Activated T-cell treated with anti-CD3 and anti-CD28 coated beads, Interleukin-2, amount 50 U/mL, for 1 hour (primary cell): ENCODE results near the gene C19orf33.

ENCODE experiments used
- DNase-seq: peaks from one replicate; pipeline ENCODE4 v3.0.0-alpha.2; 2020

The C19orf33 gene

DNA sequence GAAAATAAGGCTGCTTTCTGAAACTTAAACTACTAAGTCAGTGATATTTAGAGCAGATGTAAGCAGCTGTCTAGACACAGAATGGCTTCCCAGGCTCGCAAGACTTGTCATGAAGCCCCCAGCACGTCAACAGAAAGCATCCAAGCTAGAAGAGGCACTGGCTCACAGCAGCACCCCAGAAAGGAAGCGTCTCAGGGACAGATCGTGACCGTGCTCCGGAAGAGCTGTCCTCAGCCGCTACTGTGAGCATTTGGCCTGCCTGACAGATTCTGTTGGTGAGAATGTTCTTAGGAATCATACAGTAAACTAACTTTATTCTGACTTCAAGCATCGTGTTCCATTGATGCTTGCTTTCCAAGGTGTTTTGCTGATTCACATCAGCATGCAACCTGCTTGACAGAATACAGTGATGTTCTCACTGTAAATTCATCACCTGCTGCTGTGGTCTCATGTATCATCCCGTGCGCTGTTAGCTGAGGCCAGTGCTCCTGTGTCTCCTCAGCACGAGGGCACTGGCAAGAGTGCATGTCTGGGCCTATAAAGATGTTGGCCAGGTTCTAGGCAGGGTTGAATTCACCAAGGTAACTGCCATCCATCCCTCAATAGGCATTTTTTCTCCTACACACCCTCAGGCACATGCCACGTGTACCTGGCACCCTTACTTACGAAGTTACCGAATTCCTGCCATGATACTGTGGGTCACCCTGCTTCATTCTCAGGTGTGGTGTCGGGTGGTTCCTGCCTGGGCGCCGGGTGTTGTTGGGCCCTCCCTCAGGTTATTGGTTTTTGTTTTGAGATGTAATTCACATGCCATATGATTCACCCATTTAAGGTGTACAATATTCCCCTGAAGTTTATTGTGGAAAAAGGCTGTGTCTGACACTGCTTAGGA is 23.8 kb upstream of the C19orf33 start:
- no peak for DNase-seq

DNA sequence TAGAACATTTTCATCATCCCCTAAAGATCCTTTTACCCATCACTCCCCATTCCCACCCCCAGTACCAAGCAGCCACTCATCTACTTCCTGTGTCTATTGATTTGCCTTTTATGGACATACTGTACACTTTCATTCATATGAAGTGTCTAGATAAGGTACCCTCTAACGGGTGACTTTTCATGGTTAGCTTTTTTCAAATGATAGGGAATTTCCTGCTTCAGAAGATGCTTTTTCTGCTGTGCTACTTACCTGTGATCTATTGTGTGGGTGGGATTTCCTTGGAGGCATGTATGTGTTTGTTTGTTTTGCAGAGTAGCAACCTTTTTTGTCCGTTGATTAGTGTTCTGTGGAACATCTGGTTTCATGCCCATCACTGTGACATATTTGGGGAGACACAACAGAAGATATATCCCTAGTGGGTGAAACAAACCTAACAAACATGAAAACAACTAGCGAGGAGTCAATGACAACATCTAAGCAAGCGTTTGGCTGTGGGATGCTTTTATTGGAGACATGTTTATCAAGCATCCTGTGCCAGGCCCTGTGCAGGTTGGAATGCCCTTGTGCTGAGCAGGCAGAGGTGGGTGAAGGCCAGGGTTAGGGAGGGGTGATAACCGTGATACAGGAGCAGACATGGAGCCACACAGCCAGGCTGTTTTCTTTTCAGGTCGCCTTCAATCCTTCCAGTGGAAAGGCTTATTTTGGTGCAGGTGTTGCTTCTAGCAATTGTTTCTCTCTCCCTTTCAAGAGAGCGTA is 22.1 kb upstream of the C19orf33 start:
- no peak for DNase-seq

DNA sequence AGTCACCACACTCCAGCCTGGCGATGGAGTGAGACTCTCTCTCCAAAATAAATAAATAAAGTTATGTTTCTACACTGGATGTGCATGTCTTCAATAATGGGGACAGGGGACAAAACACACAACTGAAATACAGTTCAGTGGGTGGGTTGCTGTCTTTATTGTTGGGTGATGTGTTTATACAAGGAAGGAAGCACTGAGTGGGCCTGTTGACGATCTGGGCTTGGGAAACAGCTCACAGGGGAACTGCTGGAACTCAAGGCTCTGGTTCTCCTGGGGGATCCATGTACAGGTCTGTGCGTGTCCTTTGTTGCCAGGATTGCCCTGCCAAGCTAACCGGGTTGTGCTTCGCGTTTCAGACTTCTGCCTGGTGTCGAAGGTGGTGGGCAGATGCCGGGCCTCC is 20.8 kb upstream of the C19orf33 start:
- no peak for DNase-seq

- no peak for DNase-seq
Measured at GRCh38 chr19:38284422-38284821, 19.6 kb upstream of the C19orf33 start.

DNA sequence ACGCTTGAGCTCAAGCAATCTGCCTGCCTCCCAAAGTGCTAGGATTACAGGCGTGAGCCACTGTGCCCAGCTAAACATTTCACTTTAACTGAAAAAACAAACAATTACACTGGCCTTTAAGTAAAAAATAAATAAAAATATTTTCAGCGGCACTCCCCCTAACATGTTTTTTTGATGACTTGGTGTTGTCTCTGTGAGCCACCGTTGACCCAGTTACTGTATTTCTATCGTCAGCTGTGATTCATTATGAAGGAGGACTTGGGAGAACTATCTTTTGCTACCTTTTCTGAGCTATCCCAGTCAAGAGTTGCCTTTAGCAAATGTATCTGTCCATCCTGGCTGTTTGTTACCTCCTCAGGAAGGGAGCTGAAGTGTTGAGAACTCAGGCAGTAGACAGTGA is 18.5 kb upstream of the C19orf33 start:
- no peak for DNase-seq

DNA sequence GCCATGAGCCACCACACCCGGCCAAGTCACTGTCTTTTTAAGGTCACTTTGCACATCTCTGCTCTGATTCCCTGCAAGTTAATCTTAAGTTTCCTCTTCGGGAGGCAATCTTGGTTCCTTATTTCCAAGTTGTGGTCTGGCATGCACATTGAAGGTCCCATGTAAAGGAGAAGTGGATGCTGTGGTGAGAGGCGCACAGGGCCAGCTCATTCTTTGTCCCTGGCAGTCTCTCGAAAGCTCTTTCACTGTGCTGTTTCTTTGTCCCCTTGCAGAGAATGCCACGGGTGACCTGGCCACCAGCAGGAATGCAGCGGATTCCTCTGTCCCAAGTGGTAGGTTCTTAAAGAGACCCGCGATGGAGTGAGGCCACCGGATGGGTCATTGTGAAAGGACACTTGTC is 16.4 kb upstream of the C19orf33 start:
- no peak for DNase-seq

- no peak for DNase-seq
Measured at GRCh38 chr19:38288123-38288855, 15.8 kb upstream of the C19orf33 start.

- DNase-seq: no peak
Measured at GRCh38 chr19:38289955-38290354, 14.1 kb upstream of the C19orf33 start.

GRCh38 chr19:38290631-38291147 is 13.4 kb upstream of the C19orf33 start:
- DNase-seq: no peak

- DNase-seq: no peak
Measured at GRCh38 chr19:38291855-38292254, 12.2 kb upstream of the C19orf33 start.

GRCh38 chr19:38293281-38293680 is 10.8 kb upstream of the C19orf33 start:
- DNase-seq: no peak

GRCh38 chr19:38294090-38294489 is 10.0 kb upstream of the C19orf33 start:
- no peak for DNase-seq

- DNase-seq: no peak
Measured at GRCh38 chr19:38298821-38299680, 5.0 kb upstream of the C19orf33 start.

- no peak for DNase-seq
Measured at GRCh38 chr19:38304352-38304865, 358 bp downstream of the C19orf33 start.

- no peak for DNase-seq
Measured at GRCh38 chr19:38304866-38305429, 897 bp downstream of the C19orf33 start.

- no peak for DNase-seq
Measured at GRCh38 chr19:38306236-38306635, 2.2 kb downstream of the C19orf33 start.

DNA sequence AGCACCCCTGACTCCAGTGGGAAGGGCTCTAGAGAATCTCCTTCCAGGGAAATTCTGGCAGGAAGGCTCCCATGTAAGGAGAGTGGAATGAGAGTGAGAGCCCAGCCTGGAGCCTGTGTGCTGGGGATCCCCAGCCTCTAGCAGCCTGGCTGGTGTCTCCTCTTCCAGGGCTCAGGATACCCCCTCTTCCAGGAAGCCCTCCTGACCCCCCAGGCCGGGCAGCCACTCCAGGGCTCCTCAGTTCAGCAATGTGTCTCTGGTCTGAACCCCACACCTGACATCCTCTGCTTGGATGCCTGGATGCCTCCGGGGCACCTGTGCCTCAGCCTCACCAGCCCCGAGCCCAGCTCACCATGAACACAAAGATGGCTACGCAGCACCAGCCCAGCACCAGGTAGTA is 3.0 kb downstream of the C19orf33 start:
- no peak for DNase-seq

- DNase-seq: no peak
Measured at GRCh38 chr19:38307597-38307996, 3.5 kb downstream of the C19orf33 start.

- no peak for DNase-seq
Measured at GRCh38 chr19:38308006-38308766, 4.1 kb downstream of the C19orf33 start.

DNA sequence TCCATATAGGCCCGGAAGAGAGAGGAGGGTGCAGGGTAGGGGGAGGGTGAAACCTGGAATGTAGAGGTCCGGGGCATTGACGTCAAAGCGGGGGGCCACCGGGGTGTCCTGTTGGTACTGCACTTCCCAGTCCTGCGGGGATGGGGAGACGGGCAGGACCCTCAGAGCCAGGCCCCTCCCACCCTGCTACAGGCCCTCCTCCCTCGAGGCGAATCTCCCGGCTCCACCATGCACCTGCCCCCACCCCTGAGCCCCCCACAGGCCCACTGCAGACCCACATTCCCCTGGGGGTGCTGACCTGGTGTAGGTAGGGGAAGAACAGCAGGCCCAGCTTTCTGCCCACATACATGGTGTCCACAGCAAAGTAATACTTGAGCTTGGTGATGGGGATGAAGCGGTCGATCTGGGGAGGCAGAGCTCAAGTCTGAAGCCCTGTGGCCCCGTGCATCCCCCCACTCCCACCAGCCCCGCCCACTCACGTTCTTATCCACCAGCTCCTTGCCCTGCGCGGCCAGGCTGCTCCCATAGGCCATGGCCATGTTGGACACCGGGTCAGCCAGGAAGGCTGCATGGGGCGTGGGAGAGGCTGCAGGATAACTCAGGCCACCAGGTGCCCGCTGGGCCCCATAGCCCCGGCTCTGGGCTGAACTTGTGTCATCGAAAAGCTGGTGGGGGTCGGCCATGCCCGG is 5.0 kb downstream of the C19orf33 start:
- DNase-seq: no peak
